GM12878 (cell line): ENCODE measurements around the gene ZSCAN23. TPM values are rescaled to one million over a fixed set of nuclear protein-coding genes. Genes with fewer than 3 reads are reported as not detected.
A peak's percentile ranks its signal among the peaks of the same experiment; 100 is the strongest.

Source experiments
- ATAC-seq: fragments of 200-7000 bp; cut with Tn5 transposase; 3 replicates; pipeline ENCODE4 v1.9.1; 2020; ENCODE audit warnings: mild to moderate bottlenecking, moderate library complexity
- BruUV-seq: library from RNA; stranded (reverse); fragments of 400-500 nt; replicated peaks from 2 replicates; lab custom pipeline; 2021; lab: Mats Ljungman, UMichigan
- CTCF ChIA-PET: fragments of 300-600 bp; sonication (Branson Sonifier 250); formaldehyde crosslinking; extraction: SDS; loops from one replicate; lab custom pipeline; 2021; ENCODE audit warnings: inconsistent platforms; lab: Yijun Ruan, JAX
- POLR2A ChIA-PET: fragments of 350-600 bp; formaldehyde crosslinking; extraction: SDS; loops from one replicate; lab custom pipeline; 2021; ENCODE audit warnings: inconsistent platforms; lab: Charles Lee
- RAD21 ChIA-PET: fragments of 300-600 bp; sonication (Branson Sonifier 250); formaldehyde crosslinking; loops from one replicate; lab custom pipeline; 2023; ENCODE audit warnings: antibody characterized with exemption; ENCODE audit not compliant: unreplicated experiment; lab: Charles Lee
- SMC1A ChIA-PET: fragments of 300-600 bp; sonication (Branson Sonifier 250); formaldehyde crosslinking; loops from one replicate; lab custom pipeline; 2023; ENCODE audit not compliant: unreplicated experiment, uncharacterized antibody; lab: Charles Lee
- DNase-seq: peaks from one replicate; pipeline ENCODE4 v3.0.0-alpha.2; 2011; ENCODE audit warnings: low read depth, low spot score
- FAIRE-seq: peaks from 3 replicates; lab custom pipeline; 2011; peaks lifted over from hg19 to GRCh38; lab: Jason Lieb, UNC
- H2AFZ ChIP-seq: 2 replicates; pipeline ENCODE4 v1.6.0; 2011; ENCODE audit warnings: low read depth, low read length, control low read depth; ENCODE audit not compliant: control insufficient read depth
- H3K27ac ChIP-seq: 2 replicates; pipeline ENCODE4 v1.5.1; 2011; ENCODE audit warnings: control low read depth; ENCODE audit not compliant: control insufficient read depth, insufficient read depth
- H3K27me3 ChIP-seq, 2 experiments: replicated peaks in 1 of 2; 2 replicates each; pipeline versions ENCODE4 v1.6.0 to v1.6.1; 2011; ENCODE audit warnings: low read length in 1 of 2; ENCODE audit not compliant: control insufficient read depth in 2 of 2, insufficient read depth in 2 of 2
- H3K36me3 ChIP-seq, 2 experiments: 2 replicates each; pipeline ENCODE4 v1.5.1; 2011; ENCODE audit warnings: low read length in 1 of 2; ENCODE audit not compliant: control insufficient read depth in 2 of 2, insufficient read depth in 2 of 2
- H3K4me1 ChIP-seq: 2 replicates; pipeline ENCODE4 v1.6.1; 2011; ENCODE audit warnings: mild to moderate bottlenecking, low read length, moderate library complexity, mixed read lengths; ENCODE audit not compliant: control insufficient read depth, insufficient read depth
- H3K4me2 ChIP-seq: 2 replicates; pipeline ENCODE4 v1.6.0; 2011; ENCODE audit warnings: control low read depth; ENCODE audit not compliant: control insufficient read depth, insufficient read depth
- H3K4me3 ChIP-seq: fragments of 200-600 bp; sonication (generic); 2 replicates; pipeline ENCODE4 v1.5.1; 2016
- H3K79me2 ChIP-seq: 2 replicates; pipeline ENCODE4 v1.6.0; 2011; ENCODE audit warnings: low read length; ENCODE audit not compliant: control insufficient read depth, insufficient read depth
- H3K9ac ChIP-seq: 2 replicates; pipeline ENCODE4 v1.8.0; 2011; ENCODE audit warnings: low read length, control low read depth, mixed read lengths; ENCODE audit not compliant: control insufficient read depth, insufficient read depth
- H3K9me3 ChIP-seq: replicated peaks from 3 replicates; pipeline ENCODE4 v1.5.1; 2011; ENCODE audit warnings: mild to moderate bottlenecking, low read length; ENCODE audit not compliant: control insufficient read depth, insufficient read depth
- H4K20me1 ChIP-seq: 2 replicates; pipeline ENCODE4 v1.6.0; 2011; ENCODE audit not compliant: control insufficient read depth, insufficient read depth
- BCL3 ChIP-seq: IDR thresholded peaks from 2 replicates; pipeline ENCODE4 v1.6.1; 2011; ENCODE audit warnings: borderline replicate concordance, low read depth, mild to moderate bottlenecking, moderate library complexity, low read length; ENCODE audit not compliant: insufficient read depth, poor library complexity, severe bottlenecking
- CEBPZ ChIP-seq: fragments of 150-350 bp; IDR thresholded peaks from 2 replicates; pipeline ENCODE4 v1.6.1; 2016; ENCODE audit warnings: low read depth, low read length
- E2F4 ChIP-seq: IDR thresholded peaks from 2 replicates; pipeline ENCODE4 v1.6.1; 2012; ENCODE audit warnings: low read depth, low read length, improper control_type of control experiment
- KAT2A ChIP-seq: conservative IDR thresholded peaks from 2 replicates; pipeline ENCODE4 v1.6.1; 2011; ENCODE audit warnings: low read depth, low read length; ENCODE audit not compliant: control insufficient read depth
- NR2C2 ChIP-seq: IDR thresholded peaks from 2 replicates; pipeline ENCODE4 v1.6.1; 2011; ENCODE audit warnings: borderline replicate concordance, low read depth; ENCODE audit not compliant: control insufficient read depth, insufficient read length
- POU2F2 ChIP-seq: IDR thresholded peaks from 3 replicates; pipeline ENCODE4 v1.6.1; 2011; ENCODE audit warnings: low read depth, mild to moderate bottlenecking, low read length, borderline replicate concordance
- SMARCA5 ChIP-seq: fragments of 450-650 bp; IDR thresholded peaks from 2 replicates; pipeline ENCODE4 v1.6.1; 2017; ENCODE audit warnings: mild to moderate bottlenecking
- WGBS: methylation state at CpG from one replicate; pipeline ENCODE4 v1.1.6; 2016; ENCODE audit warnings: low lambda C conversion rate; ENCODE audit not compliant: insufficient replicate concordance, insufficient coverage; ENCODE audit errors: missing lambda C conversion rate; 5-methylcytosine and 5-hydroxymethylcytosine counted together
- in situ Hi-C: fragments of 300-500 bp; cut with MboI; formaldehyde crosslinking; loops from 9 replicates; pipeline ENCODE4 v1.14.3; 2018; ENCODE audit warnings: mixed read lengths
- intact Hi-C: fragments of 100-400 bp; cut with micrococcal nuclease; formaldehyde crosslinking; loops from one replicate; pipeline ENCODE4 v1.14.2; 2022; ENCODE audit not compliant: unreplicated experiment
- polyA plus RNA-seq, 11 experiments: library from polyadenylated mRNA; depleted of rRNA in 4 of 11; unstranded in 6 of 11; stranded (reverse) in 5 of 11; fragments of >200 nt; fragmentation: Nextera tagmentation in 4 of 11; fragmentation: Illumina TruSeq in 1 of 11; extraction: Ambion mirVana in 4 of 11; extraction: Trizol in 1 of 11; gene quantifications; 1 replicate in 1 of 11; 2 replicates in 10 of 11; pipeline versions ENCODE4 v1.2.1 to v1.2.3, GENCODE V29; 2011 to 2016; ENCODE audit warnings: inconsistent platforms in 2 of 11, missing spikeins in 2 of 11, low read depth in 1 of 11
- total RNA-seq, 4 experiments: library from RNA; depleted of rRNA in 3 of 4; stranded (reverse); fragments of >200 nt in 3 of 4; fragmentation: Illumina TruSeq in 1 of 4; extraction: Trizol in 1 of 4; gene quantifications; 2 replicates each; pipeline versions ENCODE4 v1.2.1 to v1.2.3, GENCODE V29; 2013 to 2021

Gene ZSCAN23
- total and polyA plus RNA-seq, 10 of the 15 experiments (the other 5 are each of a cell fraction or from before 2014, with no cell fraction given): 0.04 to 2.3 (median 0.84) TPM

GRCh38 chr6:28490205-28490890 lies 47.1 kb upstream of the ZSCAN23 start:
- WGBS: 15% methylated on average over 23 of the region's 23 CpGs

GRCh38 chr6:28489366-28490204 lies 46.3 kb upstream of the ZSCAN23 start:
- ChIA-PET RAD21 (interaction anchor here (0.6 kb wide), 1 partner anchor 8 kb away, joined by 3 read pairs; no protein-coding TSS in a partner anchor), CTCF (no interaction called here), POLR2A (no interaction called here), SMC1A (interaction anchor here (0.8 kb wide), 1 partner anchor 17 kb away, joined by 3 read pairs; no protein-coding TSS in a partner anchor)
- peak; percentile 87 for ATAC-seq
- peak; percentile 86 for FAIRE-seq
- Histone ChIP-seq H4K20me1 (no peaks in the 10 kb centered on the region), H2AFZ (peak overlapping the region; percentile 38), H3K4me3 (peak overlapping the region; percentile 67), H3K9ac (peak overlapping the region; percentile 54), H3K27ac (no peak overlapping the region), H3K4me2 (peak overlapping the region; percentile 39), H3K9me3 (no peaks in the 10 kb centered on the region; the same call in 2 of the 3 replicates), H3K27me3 (no peaks in the 10 kb centered on the region), H3K4me1 (no peaks in the 10 kb centered on the region), H3K36me3 (no peaks in the 10 kb centered on the region), H3K79me2 (no peaks in the 10 kb centered on the region)
- intact Hi-C loops (loop anchor here (5.0 kb wide), 1 partner anchor 92 kb away; the partner anchor contains the start of gene ZSCAN12), in situ Hi-C loops (no loop called here)
- WGBS: 7% methylated on average over 25 of the region's 40 CpGs
- DNase-seq: peak; percentile 36
- BruUV-seq: no TSS peak
- TF ChIP-seq POU2F2 (no peak), CEBPZ (no peak), BCL3 (no peak), E2F4 (no peak), KAT2A (no peak), NR2C2 (no peak)

More at GRCh38 chr6:28490205-28490890, 47.1 kb upstream of the ZSCAN23 start:
- no peaks in the 10 kb centered on the region for H3K36me3 ChIP-seq
- peak overlapping the region; percentile 67 for H3K4me3 ChIP-seq
- no peaks in the 10 kb centered on the region for H3K27me3 ChIP-seq
- FAIRE-seq (no peak), ATAC-seq (peak; percentile 51), DNase-seq (no peak)
- no peaks in the 10 kb centered on the region for H3K4me1 ChIP-seq
- peak overlapping the region; percentile 38 for H2AFZ ChIP-seq
- H3K9me3 ChIP-seq: no peaks in the 10 kb centered on the region; the same call in 2 of the 3 replicates
- H3K9ac ChIP-seq: no peak overlapping the region; the same call in 1 of the 2 replicates
- no peaks in the 10 kb centered on the region for H3K79me2 ChIP-seq
- BruUV-seq: no TSS peak
- H3K4me2 ChIP-seq: peak overlapping the region; percentile 39
- H4K20me1 ChIP-seq: no peaks in the 10 kb centered on the region
- ChIA-PET POLR2A (no interaction called here), SMC1A (no interaction called here), RAD21 (no interaction called here)
- no peak overlapping the region for H3K27ac ChIP-seq
- TF ChIP-seq SMARCA5 (no peak), NR2C2 (no peak)
- TF ChIP-seq, all 136 proteins: peak for 0
- CTCF ChIA-PET: no interaction called here
- in situ Hi-C loops (no loop called here), intact Hi-C loops (no loop called here)
